Glomerular visceral epithelial cell (primary cell): ENCODE results near the gene FBN3.
"Not testable (repeated sequence)": the region's sequence is repeated elsewhere in the genome, so short reads cannot be mapped to it uniquely, and the experiment has no call there.

Experiments
- DNase-seq: peaks from one replicate; pipeline ENCODE4 v3.0.0-alpha.2; 2016; ENCODE audit errors: extremely low spot score

Gene FBN3

GRCh38 chr19:8149261-8150094 is at the start of gene FBN3:
FBN3 (minus strand) TSS chr19:8149592; CDS start chr19:8147480, 2,112 bp downstream.
- DNase-seq: no peak

GRCh38 chr19:8196271-8196927 is 47.0 kb upstream of the FBN3 start:
- DNase-seq: no peak

GRCh38 chr19:8194528-8195267 is 45.3 kb upstream of the FBN3 start:
- DNase-seq: no peak

GRCh38 chr19:8192221-8192820 is 42.9 kb upstream of the FBN3 start:
- no peak for DNase-seq

- DNase-seq: no peak
These were observed 36.1 kb upstream of the FBN3 start for GRCh38 chr19:8185343-8186068.

GRCh38 chr19:8184274-8184673 is 34.9 kb upstream of the FBN3 start:
- no peak for DNase-seq

- no peak for DNase-seq
These were observed 30.6 kb upstream of the FBN3 start for GRCh38 chr19:8180018-8180417.

- peak; percentile 88 for DNase-seq
These were observed 25.3 kb upstream of the FBN3 start for GRCh38 chr19:8174706-8175105.

- no peak for DNase-seq
These were observed 19.1 kb upstream of the FBN3 start for GRCh38 chr19:8168537-8168936.

GRCh38 chr19:8167985-8168384 is 18.6 kb upstream of the FBN3 start:
- DNase-seq: no peak

GRCh38 chr19:8163759-8164158 is 14.4 kb upstream of the FBN3 start:
- no peak for DNase-seq

- peak; percentile 15 for DNase-seq
These were observed 11.8 kb upstream of the FBN3 start for GRCh38 chr19:8161135-8161646.

GRCh38 chr19:8159322-8159721 is 9.9 kb upstream of the FBN3 start:
- not testable (repeated sequence) for DNase-seq

- DNase-seq: peak; percentile 74
These were observed 9.2 kb upstream of the FBN3 start for GRCh38 chr19:8158411-8159074.

- no peak for DNase-seq
These were observed 5.9 kb upstream of the FBN3 start for GRCh38 chr19:8155318-8155717.

- DNase-seq: not testable (repeated sequence)
These were observed 4.6 kb upstream of the FBN3 start for GRCh38 chr19:8154014-8154413.

- DNase-seq: no peak
These were observed 2.3 kb upstream of the FBN3 start for GRCh38 chr19:8151767-8152035.

- no peak for DNase-seq
These were observed 1.8 kb upstream of the FBN3 start for GRCh38 chr19:8150998-8151766.

- DNase-seq: no peak
These were observed 930 bp upstream of the FBN3 start for GRCh38 chr19:8150178-8150865.
